HG03175 (cell line): ENCODE data around the gene LINC00305.

Experiments
- ATAC-seq: cut with Tn5 transposase; IDR thresholded peaks from one replicate; pipeline ENCODE4 v1.9.1; 2021; ENCODE audit warnings: mild to moderate bottlenecking, moderate library complexity; ENCODE audit not compliant: unreplicated experiment

Gene LINC00305

GRCh38 chr18:64116571-64117175, 32.2 kb downstream of the LINC00305 start:
- ATAC-seq: no peak

- ATAC-seq: no peak
Measured at GRCh38 chr18:64115881-64116280, 33.0 kb downstream of the LINC00305 start.

- no peak for ATAC-seq
Measured at GRCh38 chr18:64111950-64112349, 36.9 kb downstream of the LINC00305 start.

- no peak for ATAC-seq
Measured at GRCh38 chr18:64110692-64111480, 38.0 kb downstream of the LINC00305 start.

- no peak for ATAC-seq
Measured at GRCh38 chr18:64103986-64104385, 44.9 kb downstream of the LINC00305 start.

- ATAC-seq: peak; percentile 52
Measured at GRCh38 chr18:64100116-64100922, 48.6 kb downstream of the LINC00305 start.

GRCh38 chr18:64099244-64099643, 49.6 kb downstream of the LINC00305 start:
- peak; percentile 60 for ATAC-seq

- ATAC-seq: no peak
Measured at GRCh38 chr18:64097497-64097896, 51.4 kb downstream of the LINC00305 start.

GRCh38 chr18:64095056-64095455, 53.8 kb downstream of the LINC00305 start:
- no peak for ATAC-seq

- ATAC-seq: no peak
Measured at GRCh38 chr18:64094210-64094609, 54.7 kb downstream of the LINC00305 start.

GRCh38 chr18:64091526-64091925, 57.4 kb downstream of the LINC00305 start:
- peak; percentile 64 for ATAC-seq

GRCh38 chr18:64090876-64091275, 58.0 kb downstream of the LINC00305 start:
- ATAC-seq: peak; percentile 57

- peak; percentile 60 for ATAC-seq
Measured at GRCh38 chr18:64083916-64084315, 65.0 kb downstream of the LINC00305 start.

GRCh38 chr18:64082513-64082912, 66.4 kb downstream of the LINC00305 start:
- ATAC-seq: no peak

GRCh38 chr18:64082054-64082453, 66.8 kb downstream of the LINC00305 start:
- ATAC-seq: no peak

- ATAC-seq: no peak
Measured at GRCh38 chr18:64073971-64074370, 74.9 kb downstream of the LINC00305 start.

GRCh38 chr18:64055019-64055418, 93.9 kb downstream of the LINC00305 start:
- no peak for ATAC-seq

GRCh38 chr18:64053246-64053645, 95.6 kb downstream of the LINC00305 start:
- no peak for ATAC-seq

- no peak for ATAC-seq
Measured at GRCh38 chr18:64052772-64053171, 96.1 kb downstream of the LINC00305 start.

- ATAC-seq: no peak
Measured at GRCh38 chr18:64044616-64045015, 104.3 kb downstream of the LINC00305 start.

- ATAC-seq: no peak
Measured at GRCh38 chr18:64042728-64043358, 106.0 kb downstream of the LINC00305 start.
